HFF-Myc (cell line): ENCODE data around the gene MTCL1.
A peak's percentile ranks its signal among the peaks of the same experiment; 100 is the strongest.

ENCODE experiments used
- DNase-seq: peaks from one replicate; pipeline ENCODE4 v3.0.0-alpha.2; 2011; ENCODE audit warnings: low read depth; ENCODE audit errors: extremely low read depth
- H3K4me3 ChIP-seq: replicated peaks from 2 replicates; pipeline ENCODE4 v1.5.1; 2011; ENCODE audit warnings: low read depth, mild to moderate bottlenecking, control low read depth, low read length
- TF ChIP-seq, protein P1 (sequence below): IDR thresholded peaks from 2 replicates; pipeline ENCODE4 v1.5.1; 2012; ENCODE audit warnings: mild to moderate bottlenecking, low read depth, low read length, control low read depth; ENCODE audit errors: missing control alignments

The MTCL1 gene

DNA sequence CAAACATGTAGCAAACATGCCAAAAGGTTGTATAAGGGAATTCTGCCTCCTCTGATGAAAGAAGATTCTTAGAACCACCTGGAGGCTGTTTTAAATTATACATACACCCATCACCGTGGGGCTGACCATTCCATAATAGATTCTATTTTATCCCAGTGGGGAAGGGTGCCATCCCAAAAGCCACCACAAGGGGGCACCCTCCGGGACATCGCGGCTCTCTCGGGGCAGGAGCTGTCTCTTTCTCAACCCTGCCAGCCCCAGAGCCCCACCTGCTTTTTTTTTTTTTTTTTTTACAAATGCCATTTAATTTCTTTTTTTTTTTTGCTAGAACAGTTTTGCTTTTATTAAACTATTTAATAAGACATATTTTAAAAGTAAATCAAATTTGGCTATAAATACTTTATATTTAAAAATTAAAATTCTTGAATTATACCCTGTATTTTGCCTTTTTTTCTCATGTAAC, 8.6 kb upstream of the MTCL1 start:
- TF ChIP-seq, protein P1, sequence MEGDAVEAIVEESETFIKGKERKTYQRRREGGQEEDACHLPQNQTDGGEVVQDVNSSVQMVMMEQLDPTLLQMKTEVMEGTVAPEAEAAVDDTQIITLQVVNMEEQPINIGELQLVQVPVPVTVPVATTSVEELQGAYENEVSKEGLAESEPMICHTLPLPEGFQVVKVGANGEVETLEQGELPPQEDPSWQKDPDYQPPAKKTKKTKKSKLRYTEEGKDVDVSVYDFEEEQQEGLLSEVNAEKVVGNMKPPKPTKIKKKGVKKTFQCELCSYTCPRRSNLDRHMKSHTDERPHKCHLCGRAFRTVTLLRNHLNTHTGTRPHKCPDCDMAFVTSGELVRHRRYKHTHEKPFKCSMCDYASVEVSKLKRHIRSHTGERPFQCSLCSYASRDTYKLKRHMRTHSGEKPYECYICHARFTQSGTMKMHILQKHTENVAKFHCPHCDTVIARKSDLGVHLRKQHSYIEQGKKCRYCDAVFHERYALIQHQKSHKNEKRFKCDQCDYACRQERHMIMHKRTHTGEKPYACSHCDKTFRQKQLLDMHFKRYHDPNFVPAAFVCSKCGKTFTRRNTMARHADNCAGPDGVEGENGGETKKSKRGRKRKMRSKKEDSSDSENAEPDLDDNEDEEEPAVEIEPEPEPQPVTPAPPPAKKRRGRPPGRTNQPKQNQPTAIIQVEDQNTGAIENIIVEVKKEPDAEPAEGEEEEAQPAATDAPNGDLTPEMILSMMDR, result peak; percentile 90
- no peak overlapping the region for H3K4me3 ChIP-seq
- no peak for DNase-seq

DNA sequence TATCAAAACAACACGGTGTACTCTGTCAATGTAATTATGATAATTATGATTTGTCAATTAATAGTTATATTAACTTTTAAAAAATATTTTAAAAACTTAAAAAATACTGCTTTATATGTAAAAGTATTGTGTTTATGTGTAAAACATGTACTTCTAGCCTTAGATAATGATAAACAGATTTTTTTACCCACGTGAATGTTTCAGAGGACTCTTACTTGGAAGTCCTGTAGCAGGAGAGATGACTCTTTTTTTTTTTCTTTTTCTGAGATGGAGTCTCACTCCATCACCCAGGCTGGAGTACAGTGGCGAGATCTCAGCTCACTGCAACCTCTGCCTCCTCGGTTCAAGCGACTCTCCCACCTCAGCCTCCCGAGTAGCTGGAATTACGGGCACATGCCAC, 6.2 kb upstream of the MTCL1 start:
- no peak for DNase-seq

DNA sequence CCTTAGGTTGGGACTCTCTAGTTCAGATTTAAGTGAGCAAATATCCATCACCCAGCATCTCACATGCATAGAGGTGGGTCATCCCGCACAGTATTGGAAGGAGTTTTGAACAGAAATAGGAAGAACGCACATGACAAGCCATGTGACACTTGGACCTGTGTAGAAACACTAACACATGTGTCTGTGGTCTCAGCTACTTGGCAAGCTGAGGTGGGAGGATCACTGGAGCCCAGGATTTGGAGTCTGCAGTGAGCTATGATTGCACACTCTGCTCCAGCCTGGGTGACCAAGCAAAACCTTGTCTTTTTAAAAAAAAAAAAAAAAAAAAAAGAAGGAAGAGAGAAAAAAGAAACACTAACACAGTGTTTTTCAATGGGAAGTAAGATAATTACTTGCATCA, 5.4 kb upstream of the MTCL1 start:
- DNase-seq, result no peak
- H3K4me3 ChIP-seq, result no peak overlapping the region
- TF ChIP-seq, protein P1, result no peak

More for the DNA sequence above, 6.2 kb upstream of the MTCL1 start:
- H3K4me3 ChIP-seq, result no peak overlapping the region
- TF ChIP-seq, protein P1, result no peak

DNA sequence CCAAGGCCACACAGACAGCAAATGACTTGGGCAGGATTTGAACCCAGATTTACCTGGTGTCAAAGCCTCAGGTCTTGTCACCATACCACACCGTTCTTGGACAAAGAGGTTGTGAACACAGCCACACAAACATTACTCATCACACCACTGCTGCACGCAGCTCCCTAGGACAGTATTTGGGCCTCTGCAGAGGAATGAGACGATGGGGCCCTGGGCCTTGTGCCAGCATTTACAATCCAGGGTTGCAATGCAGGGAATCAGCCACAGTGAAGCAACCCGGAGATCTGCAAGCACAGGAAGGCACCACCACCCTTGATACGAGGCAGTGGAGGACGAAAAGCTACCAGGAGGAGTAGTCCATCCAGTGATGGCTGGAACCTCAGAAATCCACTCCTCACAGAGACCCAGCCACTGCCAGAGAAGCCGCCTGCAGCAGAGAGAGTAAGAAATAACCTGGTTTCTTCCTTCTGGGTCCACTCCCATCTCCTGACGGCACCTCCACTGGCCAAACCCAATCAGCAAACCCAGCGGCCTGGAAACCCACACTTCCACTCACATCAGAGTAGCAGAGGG, 3.7 kb upstream of the MTCL1 start:
- H3K4me3 ChIP-seq, result no peak overlapping the region
- TF ChIP-seq, protein P1, result no peak
- no peak for DNase-seq

DNA sequence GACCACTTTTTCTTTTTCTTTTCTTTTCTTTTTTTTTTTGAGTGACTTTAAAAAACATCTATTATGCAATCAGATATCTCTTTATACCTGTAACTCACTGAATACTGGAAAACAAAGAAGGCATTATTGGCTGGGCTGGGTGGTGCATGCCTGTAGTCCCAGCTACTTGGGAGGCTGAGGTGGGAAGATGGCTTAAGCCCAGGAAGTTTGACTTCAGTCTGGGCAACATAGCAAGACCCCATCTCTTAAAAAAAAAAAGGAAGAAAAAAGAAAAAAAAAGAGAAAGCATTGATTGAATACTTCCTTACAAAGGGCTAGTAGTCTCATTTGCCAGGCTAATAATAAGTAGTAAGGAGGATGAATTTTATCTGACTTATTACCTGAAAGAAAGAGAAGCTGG, 2.7 kb upstream of the MTCL1 start:
- DNase-seq, result no peak
- H3K4me3 ChIP-seq, result no peak overlapping the region
- TF ChIP-seq, protein P1, result no peak

DNA sequence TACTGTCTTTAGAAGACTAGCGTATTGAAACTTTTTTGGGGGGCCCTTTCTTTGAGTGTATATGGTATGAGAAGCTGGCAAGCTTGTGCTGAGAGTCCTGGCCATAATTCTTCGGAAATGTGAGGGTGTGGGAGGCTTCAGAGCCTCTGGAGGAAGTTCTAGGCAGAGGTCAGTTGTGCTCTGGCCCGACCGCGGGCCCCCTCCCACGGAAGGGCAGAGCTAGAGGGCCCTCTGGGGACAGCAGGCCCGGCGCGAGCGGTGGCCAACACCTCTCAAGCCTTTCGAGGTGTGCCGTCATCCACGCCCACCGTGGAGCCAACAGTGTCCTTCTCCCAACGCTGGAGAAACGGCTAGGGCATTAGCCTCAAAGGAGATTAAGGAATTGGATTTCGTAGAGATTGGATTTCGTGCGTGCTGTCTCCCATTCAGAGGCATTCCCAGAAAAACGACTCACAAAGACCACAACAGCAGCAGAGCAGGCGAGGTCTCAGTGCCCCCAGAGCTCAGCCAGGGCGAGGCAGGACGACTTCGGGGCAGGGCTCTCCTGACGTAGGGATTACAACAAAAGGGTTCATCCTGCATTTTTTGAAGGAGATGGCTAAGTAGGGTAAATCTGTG, 2.2 kb upstream of the MTCL1 start:
- H3K4me3 ChIP-seq, result no peak overlapping the region
- TF ChIP-seq, protein P1, result no peak
- no peak for DNase-seq

DNA sequence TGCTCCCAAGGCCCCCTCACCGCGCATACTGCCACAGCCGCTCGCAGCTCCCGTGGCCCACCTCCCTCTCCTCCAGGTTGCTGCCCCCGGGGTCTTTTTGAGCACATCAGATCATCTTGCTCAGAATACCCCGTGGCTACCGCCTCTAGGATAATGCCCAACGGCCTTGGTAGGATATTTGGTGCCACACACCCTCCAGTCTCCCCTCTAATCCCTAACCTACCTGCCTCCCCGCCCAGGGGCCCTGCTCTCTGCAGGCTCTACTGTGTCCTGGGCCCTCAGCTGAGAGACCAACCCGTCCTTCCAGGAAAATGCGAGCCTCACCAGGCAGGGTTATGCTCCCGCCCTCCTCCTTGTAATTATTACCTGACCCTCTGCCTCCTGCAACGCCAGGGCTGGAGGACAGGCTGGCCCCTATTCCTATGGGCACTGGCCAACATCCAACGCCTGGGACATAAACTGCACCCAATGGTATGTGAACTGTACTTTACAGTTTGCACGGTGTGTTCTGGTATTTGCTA, 1.5 kb upstream of the MTCL1 start:
- H3K4me3 ChIP-seq, result peak overlapping the region; percentile 52
- DNase-seq, result no peak
- TF ChIP-seq, protein P1, result no peak
